A549 (cell line): ENCODE data around the gene VCL. TPM values are rescaled to one million over a fixed set of nuclear protein-coding genes. Genes with fewer than 3 reads are reported as not detected.

Source experiments
- ATAC-seq, 2 experiments: fragments of 200-7000 bp in 1 of 2; fragments of >200 bp in 1 of 2; cut with Nextera tagmentation in 1 of 2; cut with Tn5 transposase in 1 of 2; 3 replicates each; pipeline versions ENCODE4 v1.8.0 to v1.9.1; 2018 to 2020; ENCODE audit warnings: mild to moderate bottlenecking in 1 of 2, moderate library complexity in 1 of 2
- CTCF ChIA-PET: fragments of 300-600 bp; sonication (Branson Sonifier 250); formaldehyde crosslinking; extraction: SDS; loops from one replicate; lab custom pipeline; 2021; ENCODE audit warnings: antibody characterized with exemption, inconsistent platforms; lab: Yijun Ruan, JAX
- POLR2A ChIA-PET: fragments of 350-600 bp; formaldehyde crosslinking; extraction: SDS; loops from one replicate; lab custom pipeline; 2021; ENCODE audit warnings: antibody characterized with exemption, inconsistent platforms; lab: Yijun Ruan, JAX
- DNase-seq, 2 experiments: peaks; one replicate each; pipeline versions ENCODE4 v3.0.0 to v3.0.0-alpha.2; 2011 to 2016; ENCODE audit warnings: low read depth in 1 of 2, low spot score in 1 of 2
- FAIRE-seq: peaks from 2 replicates; lab custom pipeline; 2011; peaks lifted over from hg19 to GRCh38; lab: Jason Lieb, UNC
- H3K27ac ChIP-seq, 2 experiments: fragments of >200 bp; sonication (Bioruptor Twin); formaldehyde crosslinking; 3 replicates each; pipeline ENCODE4 v1.5.1; 2016 to 2017
- H3K4me1 ChIP-seq: fragments of >200 bp; sonication (Bioruptor Twin); formaldehyde crosslinking; 3 replicates; pipeline ENCODE4 v1.6.1; 2016
- H3K4me2 ChIP-seq: fragments of >200 bp; sonication (Bioruptor Twin); formaldehyde crosslinking; 3 replicates; pipeline ENCODE4 v1.6.1; 2016
- H3K4me3 ChIP-seq: fragments of >200 bp; sonication (Bioruptor Twin); formaldehyde crosslinking; 3 replicates; pipeline ENCODE4 v1.5.1; 2016
- H3K9me3 ChIP-seq: fragments of >200 bp; sonication (Bioruptor Twin); formaldehyde crosslinking; 3 replicates; pipeline ENCODE4 v1.6.1; 2016
- BHLHE40 ChIP-seq: IDR thresholded peaks from 2 replicates; pipeline ENCODE4 v1.6.1; 2012; ENCODE audit warnings: low read depth, low read length, inconsistent platforms
- CBX2 ChIP-seq: fragments of 200-600 bp; sonication (generic); IDR thresholded peaks from 2 replicates; pipeline ENCODE4 v1.6.1; 2016; ENCODE audit warnings: low read depth, mild to moderate bottlenecking, borderline replicate concordance
- CHD4 ChIP-seq: fragments of 200-600 bp; sonication (generic); IDR thresholded peaks from 2 replicates; pipeline ENCODE4 v1.6.1; 2016; ENCODE audit warnings: antibody characterized with exemption, mild to moderate bottlenecking, borderline replicate concordance
- EHF ChIP-seq: fragments of 250-450 bp; sonication (Bioruptor Pico); IDR thresholded peaks from 2 replicates; pipeline ENCODE4 v1.5.0; 2020; ENCODE audit warnings: mild to moderate bottlenecking
- FOSB ChIP-seq: fragments of 250-450 bp; sonication (Bioruptor Pico); IDR thresholded peaks from 2 replicates; pipeline ENCODE4 v1.5.0; 2020; ENCODE audit warnings: mild to moderate bottlenecking, moderate library complexity
- FOXS1 ChIP-seq: fragments of 250-450 bp; sonication (Bioruptor Pico); IDR thresholded peaks from 2 replicates; pipeline ENCODE4 v1.5.0; 2020; ENCODE audit warnings: mild to moderate bottlenecking, moderate library complexity
- HOXA7 ChIP-seq: fragments of 250-450 bp; sonication (Bioruptor Pico); IDR thresholded peaks from 2 replicates; pipeline ENCODE4 v1.5.0; 2020; ENCODE audit warnings: mild to moderate bottlenecking, moderate library complexity
- HOXB13 ChIP-seq: fragments of 250-450 bp; sonication (Bioruptor Pico); IDR thresholded peaks from 2 replicates; pipeline ENCODE4 v1.5.0; 2020; ENCODE audit warnings: low read depth, mild to moderate bottlenecking, moderate library complexity
- JUN ChIP-seq, 2 experiments: fragments of >200 bp; sonication (Bioruptor Twin); formaldehyde crosslinking; IDR thresholded peaks; 2 replicates in 1 of 2; 3 replicates in 1 of 2; pipeline ENCODE4 v1.6.1; 2016 to 2017
- JUNB ChIP-seq: fragments of >200 bp; sonication (Bioruptor Twin); formaldehyde crosslinking; IDR thresholded peaks from 2 replicates; pipeline ENCODE4 v1.6.1; 2016
- KDM1A ChIP-seq: fragments of 200-600 bp; sonication (generic); IDR thresholded peaks from 2 replicates; pipeline ENCODE4 v1.6.1; 2016; ENCODE audit warnings: low read depth, mild to moderate bottlenecking
- MAZ ChIP-seq: fragments of 150-350 bp; IDR thresholded peaks from 2 replicates; pipeline ENCODE4 v1.6.1; 2014; ENCODE audit warnings: antibody characterized with exemption, low read depth, low read length, borderline replicate concordance
- NPAS2 ChIP-seq: fragments of 250-450 bp; sonication (Bioruptor Pico); IDR thresholded peaks from 2 replicates; pipeline ENCODE4 v1.8.0; 2022; ENCODE audit warnings: mild to moderate bottlenecking, moderate library complexity, borderline replicate concordance
- POLR2AphosphoS2 ChIP-seq: conservative IDR thresholded peaks from 2 replicates; pipeline ENCODE4 v1.6.1; 2012; ENCODE audit warnings: low read length, improper control_type of control experiment, inconsistent platforms
- RAD21 ChIP-seq, 2 experiments: fragments of >200 bp in 1 of 2; sonication (Bioruptor Twin) in 1 of 2; formaldehyde crosslinking in 1 of 2; IDR thresholded peaks in 1 of 2; conservative IDR thresholded peaks in 1 of 2; 2 replicates in 1 of 2; 3 replicates in 1 of 2; pipeline ENCODE4 v1.6.1; 2012 to 2018; ENCODE audit warnings: inconsistent platforms in 1 of 2
- SMC3 ChIP-seq: fragments of >200 bp; sonication (Bioruptor Twin); formaldehyde crosslinking; IDR thresholded peaks from 3 replicates; pipeline ENCODE4 v1.6.1; 2018; ENCODE audit warnings: inconsistent platforms
- ZNF302 ChIP-seq: fragments of 250-450 bp; sonication (Bioruptor Pico); IDR thresholded peaks from 2 replicates; pipeline ENCODE4 v1.9.0; 2021; ENCODE audit warnings: inconsistent platforms, mild to moderate bottlenecking, moderate library complexity
- ZSCAN20 ChIP-seq: fragments of 250-450 bp; sonication (Bioruptor Pico); IDR thresholded peaks from 2 replicates; pipeline ENCODE4 v1.8.0; 2022; ENCODE audit warnings: mild to moderate bottlenecking, moderate library complexity
- WGBS: methylation state at CpG from one replicate; pipeline ENCODE4 v1.1.6; 2017; ENCODE audit errors: missing lambda C conversion rate; 5-methylcytosine and 5-hydroxymethylcytosine counted together
- polyA plus RNA-seq, 4 experiments: library from polyadenylated mRNA; depleted of rRNA in 3 of 4; stranded (reverse); fragments of >200 nt; fragmentation: RNase III in 1 of 4; extraction: RNeasy Plus Mini Kit Qiagen cat#74134 plus additional on column Dnase treatment in 1 of 4; gene quantifications; 2 replicates in 3 of 4; 3 replicates in 1 of 4; pipeline ENCODE4 v1.2.3, GENCODE V29; 2011 to 2017
- TF ChIP-seq, protein P1 (sequence below): IDR thresholded peaks from 2 replicates; pipeline ENCODE4 v1.6.1; 2012
- TF ChIP-seq, protein P2 (sequence below): fragments of 150-350 bp; IDR thresholded peaks from 2 replicates; pipeline ENCODE4 v1.6.1; 2014; ENCODE audit warnings: low read depth, mild to moderate bottlenecking, low read length
- TF ChIP-seq, protein P3 (sequence below): IDR thresholded peaks from 2 replicates; pipeline ENCODE4 v1.6.1; 2012
- TF ChIP-seq, protein P4 (sequence below): fragments of >200 bp; sonication (Bioruptor Twin); formaldehyde crosslinking; IDR thresholded peaks from 3 replicates; pipeline ENCODE4 v1.6.1; 2016
- TF ChIP-seq, protein P5 (sequence below): fragments of >200 bp; sonication (Bioruptor Twin); formaldehyde crosslinking; IDR thresholded peaks from 2 replicates; pipeline ENCODE4 v1.6.1; 2016

Gene VCL
- polyA plus RNA-seq, 2 of the 4 experiments (the other 2 are of a cell fraction): 101 to 112 TPM

DNA sequence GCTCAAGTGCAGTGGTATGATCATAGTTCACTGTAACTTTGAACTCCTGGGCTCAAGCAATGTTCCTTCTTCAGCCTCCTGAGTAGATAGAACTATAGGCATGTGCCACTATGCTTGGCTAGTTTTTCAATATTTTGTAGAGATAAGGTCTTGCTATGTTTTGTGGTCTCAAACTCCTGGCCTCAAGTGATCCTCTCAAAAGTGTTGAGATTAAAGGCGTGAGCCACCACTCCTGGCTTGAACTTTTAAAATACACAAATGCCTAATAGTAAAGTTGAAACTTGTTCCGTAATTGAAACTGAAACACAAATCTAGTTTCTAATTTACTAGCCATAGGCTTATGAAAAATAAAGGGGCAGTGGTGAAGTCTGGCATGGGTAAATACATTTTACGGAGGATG lies 87.0 kb downstream of the VCL start:
- Histone ChIP-seq H3K4me3 (no peak overlapping the region), H3K9me3 (no peaks in the 10 kb centered on the region), H3K4me2 (no peak overlapping the region), H3K27ac (no peak overlapping the region), H3K4me1 (peaks cover 32% of the 10 kb centered on the region)
- WGBS: 96% methylated on average over 3 of the region's 3 CpGs
- TF ChIP-seq JUNB: no peak
- no peak for TF ChIP-seq ZSCAN20 (CRISPR knock-in tag)
- no peak for TF ChIP-seq SMC3
- TF ChIP-seq, protein P1, sequence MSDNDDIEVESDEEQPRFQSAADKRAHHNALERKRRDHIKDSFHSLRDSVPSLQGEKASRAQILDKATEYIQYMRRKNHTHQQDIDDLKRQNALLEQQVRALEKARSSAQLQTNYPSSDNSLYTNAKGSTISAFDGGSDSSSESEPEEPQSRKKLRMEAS: no peak
- no peak for TF ChIP-seq RAD21 (conservative IDR thresholded peaks at IDR 0.05 in 1 of 2, IDR thresholded peaks at IDR 0.05 in 1 of 2)
- TF ChIP-seq, protein P2, sequence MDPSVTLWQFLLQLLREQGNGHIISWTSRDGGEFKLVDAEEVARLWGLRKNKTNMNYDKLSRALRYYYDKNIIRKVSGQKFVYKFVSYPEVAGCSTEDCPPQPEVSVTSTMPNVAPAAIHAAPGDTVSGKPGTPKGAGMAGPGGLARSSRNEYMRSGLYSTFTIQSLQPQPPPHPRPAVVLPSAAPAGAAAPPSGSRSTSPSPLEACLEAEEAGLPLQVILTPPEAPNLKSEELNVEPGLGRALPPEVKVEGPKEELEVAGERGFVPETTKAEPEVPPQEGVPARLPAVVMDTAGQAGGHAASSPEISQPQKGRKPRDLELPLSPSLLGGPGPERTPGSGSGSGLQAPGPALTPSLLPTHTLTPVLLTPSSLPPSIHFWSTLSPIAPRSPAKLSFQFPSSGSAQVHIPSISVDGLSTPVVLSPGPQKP: no peak
- TF ChIP-seq, protein P3, sequence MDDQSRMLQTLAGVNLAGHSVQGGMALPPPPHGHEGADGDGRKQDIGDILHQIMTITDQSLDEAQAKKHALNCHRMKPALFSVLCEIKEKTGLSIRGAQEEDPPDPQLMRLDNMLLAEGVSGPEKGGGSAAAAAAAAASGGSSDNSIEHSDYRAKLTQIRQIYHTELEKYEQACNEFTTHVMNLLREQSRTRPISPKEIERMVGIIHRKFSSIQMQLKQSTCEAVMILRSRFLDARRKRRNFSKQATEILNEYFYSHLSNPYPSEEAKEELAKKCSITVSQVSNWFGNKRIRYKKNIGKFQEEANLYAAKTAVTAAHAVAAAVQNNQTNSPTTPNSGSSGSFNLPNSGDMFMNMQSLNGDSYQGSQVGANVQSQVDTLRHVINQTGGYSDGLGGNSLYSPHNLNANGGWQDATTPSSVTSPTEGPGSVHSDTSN: no peak
- TF ChIP-seq JUN (IDR thresholded peaks at IDR 0.05): no peak
- no peak for TF ChIP-seq KDM1A
- TF ChIP-seq BHLHE40: no peak
- TF ChIP-seq NPAS2 (CRISPR knock-in tag): no peak
- no peak for TF ChIP-seq CBX2
- TF ChIP-seq POLR2AphosphoS2: no peak
- TF ChIP-seq MAZ: no peak
- TF ChIP-seq, protein P4, sequence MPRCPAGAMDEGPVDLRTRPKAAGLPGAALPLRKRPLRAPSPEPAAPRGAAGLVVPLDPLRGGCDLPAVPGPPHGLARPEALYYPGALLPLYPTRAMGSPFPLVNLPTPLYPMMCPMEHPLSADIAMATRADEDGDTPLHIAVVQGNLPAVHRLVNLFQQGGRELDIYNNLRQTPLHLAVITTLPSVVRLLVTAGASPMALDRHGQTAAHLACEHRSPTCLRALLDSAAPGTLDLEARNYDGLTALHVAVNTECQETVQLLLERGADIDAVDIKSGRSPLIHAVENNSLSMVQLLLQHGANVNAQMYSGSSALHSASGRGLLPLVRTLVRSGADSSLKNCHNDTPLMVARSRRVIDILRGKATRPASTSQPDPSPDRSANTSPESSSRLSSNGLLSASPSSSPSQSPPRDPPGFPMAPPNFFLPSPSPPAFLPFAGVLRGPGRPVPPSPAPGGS: no peak
- TF ChIP-seq HOXA7 (CRISPR knock-in tag): no peak
- TF ChIP-seq FOXS1 (CRISPR knock-in tag): no peak
- ATAC-seq (no peak), FAIRE-seq (no peak), DNase-seq (no peak)
- POLR2A ChIA-PET: no interaction called here
- CTCF ChIA-PET: interaction anchor here (0.6 to 1.2 kb wide), 2 partner anchors 17 to 206 kb away, joined by 4 to 6 read pairs; no protein-coding TSS in a partner anchor

DNA sequence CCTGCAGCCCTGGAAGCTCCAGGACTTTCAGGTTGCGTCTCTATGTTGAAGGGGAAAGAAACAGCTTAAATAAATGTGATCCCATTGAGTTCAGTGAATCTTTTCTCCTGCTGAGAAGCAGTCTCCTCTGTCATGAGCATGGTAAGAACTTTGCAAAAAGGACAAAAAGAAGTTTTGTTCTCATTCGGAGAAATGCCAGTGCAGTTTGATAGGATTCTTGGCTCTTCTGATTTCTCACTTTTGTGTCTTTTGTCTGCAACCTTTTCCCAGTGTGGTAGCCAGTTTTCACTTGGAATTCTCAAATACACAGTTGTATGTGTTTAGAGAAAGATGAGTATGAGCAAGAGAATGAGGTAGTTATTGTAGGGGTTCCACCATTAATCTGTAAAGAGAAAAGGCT lies 88.4 kb downstream of the VCL start:
- 87% methylated on average over 2 of the region's 2 CpGs for WGBS
- POLR2A ChIA-PET: no interaction called here
- no peak overlapping the region for H3K4me3 ChIP-seq
- TF ChIP-seq MAZ: no peak
- no peak for TF ChIP-seq HOXB13 (CRISPR knock-in tag)
- TF ChIP-seq CHD4: no peak
- TF ChIP-seq, protein P5, sequence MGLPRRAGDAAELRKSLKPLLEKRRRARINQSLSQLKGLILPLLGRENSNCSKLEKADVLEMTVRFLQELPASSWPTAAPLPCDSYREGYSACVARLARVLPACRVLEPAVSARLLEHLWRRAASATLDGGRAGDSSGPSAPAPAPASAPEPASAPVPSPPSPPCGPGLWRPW: no peak
- no peak for TF ChIP-seq EHF (CRISPR knock-in tag)
- no peak for TF ChIP-seq ZNF302 (CRISPR knock-in tag)
- no peak for TF ChIP-seq FOSB (CRISPR knock-in tag)
- DNase-seq: no peak
- H3K4me2 ChIP-seq: no peak overlapping the region
- ATAC-seq: peak; percentile 8 to 37; a peak in 2 of 6 replicates
- FAIRE-seq: no peak
- peaks cover 18% of the 10 kb centered on the region for H3K4me1 ChIP-seq
- no peaks in the 10 kb centered on the region for H3K9me3 ChIP-seq
- H3K27ac ChIP-seq: peak overlapping the region in 1 of 2 experiments; percentile 35; a peak in 3 of 6 replicates
- CTCF ChIA-PET: interaction anchor here (0.7 to 1.2 kb wide), 2 partner anchors 11 to 17 kb away, joined by 3 read pairs; no protein-coding TSS in a partner anchor
